A549 (cell line): ENCODE data around the gene OR2T35.

Source experiments
- CTCF ChIP-seq: fragments of >200 bp; sonication (Bioruptor Twin); formaldehyde crosslinking; IDR thresholded peaks from 3 replicates; pipeline ENCODE4 v1.5.1; 2016
- ELK1 ChIP-seq: fragments of 150-350 bp; IDR thresholded peaks from 2 replicates; pipeline ENCODE4 v1.6.1; 2014; ENCODE audit warnings: low read depth, mild to moderate bottlenecking, low read length
- MAX ChIP-seq: IDR thresholded peaks from 2 replicates; pipeline ENCODE4 v1.6.1; 2012
- PHF8 ChIP-seq: fragments of 200-600 bp; sonication (generic); IDR thresholded peaks from 2 replicates; pipeline ENCODE4 v1.6.1; 2016; ENCODE audit warnings: low read depth, mild to moderate bottlenecking, antibody characterized with exemption, moderate library complexity, borderline replicate concordance
- POLR2A ChIP-seq: IDR thresholded peaks from 2 replicates; pipeline ENCODE4 v1.6.1; 2012; ENCODE audit warnings: mild to moderate bottlenecking, low read length
- RFX5 ChIP-seq: fragments of 450-650 bp; IDR thresholded peaks from 2 replicates; pipeline ENCODE4 v1.7.1; 2014; ENCODE audit warnings: antibody characterized with exemption, mild to moderate bottlenecking, moderate library complexity
- ZC3H11A ChIP-seq: fragments of 450-650 bp; IDR thresholded peaks from 2 replicates; pipeline ENCODE4 v1.6.1; 2014; ENCODE audit warnings: antibody characterized with exemption, mild to moderate bottlenecking

GRCh38 chr1:248630551-248630950 is 14.5 kb downstream of the OR2T35 start:
- TF ChIP-seq CTCF = no peak
- TF ChIP-seq RFX5 = no peak
- TF ChIP-seq ELK1 = no peak
- no peak for TF ChIP-seq ZC3H11A
- TF ChIP-seq MAX = no peak
- TF ChIP-seq POLR2A = no peak
- no peak for TF ChIP-seq PHF8
